K562 (cell line): ENCODE data around the gene THADA. TPM values are rescaled to one million over a fixed set of nuclear protein-coding genes. Genes with fewer than 3 reads are reported as not detected.
A peak's percentile ranks its signal among the peaks of the same experiment; 100 is the strongest.

Experiments
- ATAC-seq: fragments of 200-7000 bp; cut with Tn5 transposase; 3 replicates; pipeline ENCODE4 v1.9.1; 2020; ENCODE audit warnings: moderate library complexity
- BruUV-seq: library from RNA; stranded (reverse); fragments of 400-500 nt; replicated peaks from 2 replicates; lab custom pipeline; 2021; lab: Mats Ljungman, UMichigan
- CTCF ChIA-PET: fragments of 300-600 bp; formaldehyde crosslinking; extraction: SDS; loops from one replicate; lab custom pipeline; 2021; ENCODE audit warnings: low intra/inter-chr PET ratio; lab: Yijun Ruan, JAX
- POLR2A ChIA-PET: fragments of 300-600, 350-650 bp; sonication (Branson Sonifier 250); formaldehyde crosslinking; extraction: SDS; loops from one replicate; lab custom pipeline; 2021; ENCODE audit warnings: antibody characterized with exemption, inconsistent platforms; lab: Yijun Ruan, JAX
- DNase-seq, 4 experiments: peaks; one replicate each; pipeline versions ENCODE4 v3.0.0 to v3.0.0-alpha.2; 2011 to 2018; ENCODE audit warnings: low spot score in 3 of 4, mixed read lengths in 3 of 4; ENCODE audit errors: extremely low read depth in 1 of 4
- FAIRE-seq: peaks from 2 replicates; lab custom pipeline; 2011; peaks lifted over from hg19 to GRCh38; lab: Jason Lieb, UNC
- H2AFZ ChIP-seq: 2 replicates; pipeline ENCODE4 v1.6.0; 2011; ENCODE audit warnings: low read depth, low read length, control low read depth, inconsistent platforms
- H3K27ac ChIP-seq: fragments of 200-600 bp; 3 replicates; pipeline ENCODE4 v1.8.0; 2011; ENCODE audit warnings: low read depth, mild to moderate bottlenecking, control low read depth, inconsistent platforms, low read length, moderate library complexity, mixed read lengths; ENCODE audit errors: extremely low read depth
- H3K27me3 ChIP-seq, 2 experiments: fragments of 300-600 bp in 1 of 2; 2 replicates in 1 of 2; 3 replicates in 1 of 2; pipeline versions ENCODE4 v1.6.0 to v1.8.0; 2011; ENCODE audit warnings: inconsistent platforms in 2 of 2, low read length in 2 of 2, mild to moderate bottlenecking in 1 of 2, mixed read lengths in 1 of 2, moderate library complexity in 1 of 2; ENCODE audit not compliant: control insufficient read depth in 2 of 2, insufficient read depth in 2 of 2
- H3K36me3 ChIP-seq: fragments of 300-600 bp; 3 replicates; pipeline ENCODE4 v1.8.0; 2011; ENCODE audit warnings: mild to moderate bottlenecking, low read length, inconsistent platforms; ENCODE audit not compliant: control insufficient read depth, insufficient read depth
- H3K4me1 ChIP-seq, 2 experiments: fragments of 200-600 bp in 1 of 2; replicated peaks in 1 of 2; 2 replicates in 1 of 2; 3 replicates in 1 of 2; pipeline versions ENCODE4 v1.5.1 to v1.8.0; 2011; ENCODE audit warnings: inconsistent platforms in 2 of 2, low read length in 2 of 2, mild to moderate bottlenecking in 1 of 2, mixed read lengths in 1 of 2, moderate library complexity in 1 of 2; ENCODE audit not compliant: control insufficient read depth in 2 of 2, insufficient read depth in 2 of 2
- H3K4me2 ChIP-seq: 2 replicates; pipeline ENCODE4 v1.6.1; 2011; ENCODE audit warnings: low read length, control low read depth, inconsistent platforms, mixed read lengths; ENCODE audit not compliant: insufficient read depth
- H3K4me3 ChIP-seq: fragments of 200-600 bp; sonication (generic), shearing (Covaris generic); 2 replicates; pipeline ENCODE4 v1.5.1; 2016; ENCODE audit warnings: control low read depth, inconsistent platforms
- H3K79me2 ChIP-seq: fragments of 200-600 bp; 3 replicates; pipeline ENCODE4 v1.8.0; 2011; ENCODE audit warnings: low read length, inconsistent platforms; ENCODE audit not compliant: control insufficient read depth, insufficient read depth
- H3K9ac ChIP-seq, 2 experiments: 2 replicates each; pipeline versions ENCODE4 v1.6.0 to v1.6.1; 2011; ENCODE audit warnings: low read depth in 2 of 2, low read length in 2 of 2, control low read depth in 1 of 2, inconsistent platforms in 1 of 2, mild to moderate bottlenecking in 1 of 2, mixed read lengths in 1 of 2; ENCODE audit not compliant: insufficient read depth in 1 of 2
- H3K9me1 ChIP-seq: one replicate; pipeline ENCODE4 v1.6.0; 2011; ENCODE audit warnings: inconsistent platforms, mild to moderate bottlenecking, low read length, moderate library complexity; ENCODE audit not compliant: control insufficient read depth, insufficient read depth
- H3K9me3 ChIP-seq: replicated peaks from 2 replicates; pipeline ENCODE4 v1.5.1; 2011; ENCODE audit warnings: low read depth, low read length, inconsistent platforms; ENCODE audit not compliant: control insufficient read depth, insufficient read depth
- H4K20me1 ChIP-seq: replicated peaks from 2 replicates; pipeline ENCODE4 v1.6.1; 2011; ENCODE audit warnings: low read length, inconsistent platforms, mixed read lengths; ENCODE audit not compliant: control insufficient read depth, insufficient read depth
- BCOR ChIP-seq: fragments of 450-650 bp; IDR thresholded peaks from 2 replicates; pipeline ENCODE4 v1.6.1; 2016
- CC2D1A ChIP-seq: fragments of 450-650 bp; IDR thresholded peaks from 2 replicates; pipeline ENCODE4 v1.6.1; 2017; ENCODE audit warnings: mild to moderate bottlenecking
- CEBPG ChIP-seq, 3 experiments: fragments of 200-800 bp in 1 of 3; sonication (Bioruptor generic) in 1 of 3; sonication (generic) in 1 of 3; formaldehyde crosslinking in 1 of 3; IDR thresholded peaks in 2 of 3; conservative IDR thresholded peaks in 1 of 3; 2 replicates each; pipeline versions ENCODE4 v1.6.1 to v1.8.0; 2016 to 2022; ENCODE audit warnings: missing compliant biosample characterization in 2 of 3, missing genetic modification characterization in 2 of 3, mild to moderate bottlenecking in 1 of 3, missing genetic modification reagents in 1 of 3
- DACH1 ChIP-seq: fragments of 450-650 bp; IDR thresholded peaks from 2 replicates; pipeline ENCODE4 v1.6.1; 2018; ENCODE audit not compliant: partially characterized antibody
- DPF2 ChIP-seq: fragments of 450-650 bp; IDR thresholded peaks from 2 replicates; pipeline ENCODE4 v1.6.1; 2016
- ETS1 ChIP-seq: conservative IDR thresholded peaks from 2 replicates; pipeline ENCODE4 v1.6.1; 2011; ENCODE audit warnings: low read depth, mild to moderate bottlenecking, low read length; ENCODE audit not compliant: control insufficient read depth
- EZH2 ChIP-seq: IDR thresholded peaks from 2 replicates; pipeline ENCODE4 v1.6.1; 2012; ENCODE audit warnings: low read depth, mild to moderate bottlenecking, inconsistent platforms, low read length, borderline replicate concordance
- FOSL1 ChIP-seq: fragments of 200-800 bp; sonication (Bioruptor generic); conservative IDR thresholded peaks from 2 replicates; pipeline ENCODE4 v1.6.1; 2016; ENCODE audit warnings: missing genetic modification characterization, missing compliant biosample characterization
- FOXK2 ChIP-seq, 2 experiments: fragments of 450-650 bp; IDR thresholded peaks in 1 of 2; conservative IDR thresholded peaks in 1 of 2; 2 replicates each; pipeline ENCODE4 v1.6.1; 2016; ENCODE audit warnings: low read depth in 2 of 2, mild to moderate bottlenecking in 1 of 2
- GTF2A2 ChIP-seq: IDR thresholded peaks from 2 replicates; pipeline ENCODE4 v1.6.1; 2016; ENCODE audit warnings: mild to moderate bottlenecking, missing genetic modification characterization, missing compliant biosample characterization
- LCOR ChIP-seq: sonication (generic); formaldehyde crosslinking; IDR thresholded peaks from 2 replicates; pipeline ENCODE4 v1.8.0; 2022; ENCODE audit warnings: mild to moderate bottlenecking, missing genetic modification reagents
- MAFG ChIP-seq: fragments of 450-650 bp; conservative IDR thresholded peaks from 2 replicates; pipeline ENCODE4 v1.6.1; 2016; ENCODE audit warnings: missing genetic modification characterization, missing compliant biosample characterization
- RNF2 ChIP-seq: sonication (generic); IDR thresholded peaks from 2 replicates; pipeline ENCODE4 v1.6.1; 2016
- ZNF518B ChIP-seq: fragments of 250-450 bp; sonication (Bioruptor Pico); IDR thresholded peaks from 2 replicates; pipeline ENCODE4 v1.5.0; 2021; ENCODE audit warnings: mild to moderate bottlenecking, moderate library complexity
- WGBS: fragments of 100-300 bp; shearing (Covaris generic); methylation state at CpG from one replicate; pipeline ENCODE4 v1.1.6; 2016; ENCODE audit warnings: low coverage, mixed read lengths; ENCODE audit not compliant: insufficient coverage; ENCODE audit errors: missing lambda C conversion rate; 5-methylcytosine and 5-hydroxymethylcytosine counted together
- in situ Hi-C: fragments of 300-500 bp; cut with MboI; formaldehyde crosslinking; loops from 4 replicates; pipeline ENCODE4 v1.15.0; 2018; ENCODE audit warnings: inconsistent platforms, mixed read lengths
- intact Hi-C: fragments of 100-400 bp; cut with micrococcal nuclease; formaldehyde crosslinking; loops from 2 replicates; pipeline ENCODE4 v1.14.2; 2022
- polyA plus RNA-seq, 8 experiments: library from polyadenylated mRNA; depleted of rRNA in 4 of 8; stranded (reverse) in 5 of 8; unstranded in 3 of 8; fragments of >200 nt; fragmentation: Nextera tagmentation in 2 of 8; fragmentation: Illumina TruSeq in 1 of 8; extraction: Ambion mirVana in 2 of 8; extraction: Trizol in 1 of 8; gene quantifications; 2 replicates each; pipeline versions ENCODE4 v1.2.1 to v1.2.3, GENCODE V29; 2011 to 2014; ENCODE audit warnings: inconsistent platforms in 1 of 8, missing spikeins in 1 of 8
- total RNA-seq, 7 experiments: library from RNA; depleted of rRNA in 6 of 7; stranded (reverse); fragments of >200 nt in 6 of 7; fragmentation: Illumina TruSeq in 2 of 7; extraction: Trizol in 2 of 7; gene quantifications; 2 replicates each; pipeline versions ENCODE4 v1.2.1 to v1.2.3, GENCODE V29; 2011 to 2021; ENCODE audit warnings: low replicate concordance in 1 of 7
- TF ChIP-seq, protein P1 (sequence below), 2 experiments: fragments of 450-650 bp in 1 of 2; sonication (generic) in 1 of 2; formaldehyde crosslinking in 1 of 2; IDR thresholded peaks in 1 of 2; conservative IDR thresholded peaks in 1 of 2; 2 replicates each; pipeline versions ENCODE4 v1.6.1 to v1.8.1; 2016 to 2023; ENCODE audit warnings: mild to moderate bottlenecking in 2 of 2, moderate library complexity in 2 of 2, inconsistent platforms in 1 of 2, missing genetic modification reagents in 1 of 2

The THADA gene
- total and polyA plus RNA-seq, 9 of the 15 experiments (the other 6 are each of a cell fraction or from before 2014, with no cell fraction given), result 17.8 to 34.7 (median 31.9) TPM

DNA sequence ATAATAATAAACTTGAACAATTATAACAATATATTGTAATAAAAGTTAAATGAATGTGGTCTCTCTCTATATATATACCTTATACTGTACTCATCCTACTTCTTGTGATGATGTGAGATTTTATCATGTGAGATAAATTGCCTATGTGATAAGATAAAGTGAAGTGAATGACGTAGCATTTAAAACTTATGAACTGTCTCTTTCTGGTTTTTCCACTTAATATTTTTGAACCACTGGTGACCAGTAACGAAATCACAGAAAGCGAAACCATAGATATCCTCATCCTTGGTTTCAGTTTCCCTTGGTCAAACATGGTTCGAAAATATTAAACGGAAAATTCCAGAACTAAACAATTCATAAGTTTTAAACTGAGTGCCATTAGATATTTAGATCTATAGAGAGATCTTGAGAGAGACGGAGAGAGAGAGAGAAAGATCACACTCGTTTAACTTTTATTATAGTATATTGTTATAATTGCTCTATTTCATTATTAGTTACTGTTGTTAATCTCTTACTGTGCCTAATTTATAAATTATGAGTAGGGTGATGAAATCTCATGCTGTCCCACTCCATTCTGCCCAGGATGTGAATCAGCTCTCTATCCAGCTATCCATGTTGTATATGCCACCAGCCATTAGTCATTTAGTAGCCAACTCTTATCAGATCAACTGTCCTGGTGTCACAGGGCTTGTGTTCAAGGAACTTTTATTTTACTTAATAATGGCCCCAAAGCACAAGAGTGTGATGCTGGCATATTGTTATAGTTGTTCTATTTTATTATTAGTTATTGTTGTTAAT lies 156.8 kb downstream of the THADA start:
- in situ Hi-C loops, result no loop called here
- CTCF ChIA-PET, result no interaction called here
- Histone ChIP-seq H3K79me2 (no peaks in the 10 kb centered on the region), H4K20me1 (no peaks in the 10 kb centered on the region), H3K4me3 (no peak overlapping the region), H3K27ac (no peak overlapping the region), H3K27me3 (no peaks in the 10 kb centered on the region), H3K4me2 (no peak overlapping the region), H3K36me3 (no peaks in the 10 kb centered on the region), H3K4me1 (no peaks in the 10 kb centered on the region), H2AFZ (no peak overlapping the region), H3K9ac (no peak overlapping the region), H3K9me1 (no peaks in the 10 kb centered on the region), H3K9me3 (no peaks in the 10 kb centered on the region)
- no peak for FAIRE-seq
- TF ChIP-seq DACH1 (peak; percentile 57), ETS1 (no peak), FOSL1 (peak; percentile 81), CC2D1A (no peak), GTF2A2 (tag) (no peak), LCOR (CRISPR knock-in tag) (no peak), EZH2 (no peak), FOXK2 (conservative IDR thresholded peaks at IDR 0.05 in 1 of 2, IDR thresholded peaks at IDR 0.05 in 1 of 2; ENCODE audit: low read depth in 2 of 2) (no peak), RNF2 (no peak), CEBPG (CRISPR knock-in tag; IDR thresholded peaks at IDR 0.05) (no peak), CEBPG (tag; conservative IDR thresholded peaks at IDR 0.05 in 1 of 2, IDR thresholded peaks at IDR 0.05 in 1 of 2) (peak in 1 of 2 experiments; percentile 82; a peak in 2 of 4 replicates), DPF2 (0 out of 2 replicates have a peak, but pooled peaks have one; percentile 16), ZNF518B (CRISPR knock-in tag) (no peak), MAFG (peak; percentile 22; the same call in 1 of the 2 replicates), BCOR (no peak)
- TF ChIP-seq, protein P1, sequence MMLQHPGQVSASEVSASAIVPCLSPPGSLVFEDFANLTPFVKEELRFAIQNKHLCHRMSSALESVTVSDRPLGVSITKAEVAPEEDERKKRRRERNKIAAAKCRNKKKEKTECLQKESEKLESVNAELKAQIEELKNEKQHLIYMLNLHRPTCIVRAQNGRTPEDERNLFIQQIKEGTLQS (IDR thresholded peaks at IDR 0.05), result peak; percentile 53
- TF ChIP-seq, protein P1 (CRISPR knock-in tag; conservative IDR thresholded peaks at IDR 0.05), result no peak
- no peak for DNase-seq
- POLR2A ChIA-PET, result interaction anchor here (1.7 kb wide), 1 partner anchor 24 kb away, joined by 4 read pairs; no protein-coding TSS in a partner anchor
- intact Hi-C loops, result no loop called here
- no peak for ATAC-seq
- WGBS, result 84% methylated on average over 7 of the region's 7 CpGs
- no TSS peak for BruUV-seq
